Thoracic aorta endothelial cell (primary cell): ENCODE data around the gene TBCK. TPM values are rescaled to one million over a fixed set of nuclear protein-coding genes. Genes with fewer than 3 reads are reported as not detected.

Experiments
- total RNA-seq: library from RNA; depleted of rRNA; stranded (reverse); fragments of >200 nt; gene quantifications from 2 replicates; pipeline ENCODE4 v1.2.3, GENCODE V29; 2012

Gene TBCK
- total RNA-seq: 43.4 and 45.1 TPM in 2 replicates

DNA sequence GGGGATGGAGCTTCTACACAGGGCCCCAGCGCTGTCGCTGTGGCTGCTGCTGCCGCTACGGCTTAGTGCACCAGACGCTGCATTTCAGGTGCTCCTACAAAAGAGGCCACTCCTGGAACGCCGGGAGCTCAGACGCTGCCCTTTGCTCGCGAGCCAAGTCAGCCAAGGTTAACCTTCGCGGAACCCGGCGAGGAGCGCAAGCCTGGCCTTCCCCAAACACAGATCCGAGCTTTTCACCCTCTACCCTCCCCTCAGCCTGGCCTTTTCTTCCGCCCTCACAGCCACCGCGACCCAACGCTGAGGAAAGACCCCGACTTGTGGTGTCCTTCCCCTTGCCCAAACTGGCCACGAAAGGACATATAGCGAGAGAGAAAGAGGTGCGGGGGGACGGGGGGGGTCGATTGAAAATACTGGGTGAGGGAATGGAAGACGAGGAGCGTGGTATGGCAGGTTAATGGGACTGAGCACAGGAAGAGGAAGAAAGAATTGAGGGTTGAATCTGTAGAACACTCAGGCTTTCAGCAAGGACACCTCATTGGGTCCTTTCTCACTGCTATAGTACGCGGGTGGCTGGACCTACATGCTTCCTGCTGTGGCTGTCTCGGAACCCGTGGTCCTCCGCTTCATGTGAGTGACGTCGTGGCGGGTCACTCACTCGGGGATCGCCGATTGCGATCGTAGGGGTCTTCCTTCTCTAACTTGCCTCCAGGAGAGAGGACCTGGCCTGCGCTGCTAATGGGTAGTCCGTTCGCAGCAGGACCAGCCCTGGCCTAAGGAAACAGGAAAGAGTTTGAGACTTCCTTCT lies at the start of gene TBCK, which contains the start of gene AIMP1:
Gene TBCK, minus strand, starts transcription at position 242 of the 805 bp plus-strand sequence. CDS start 7,249 bp downstream, outside the sequence.
Gene AIMP1, plus strand, starts transcription at position 583 of the 805 bp plus-strand sequence. CDS start 8,460 bp downstream, outside the sequence.

Other genes with a start within 250 kb of the TBCK start
- gene AIMP1, start 341 bp upstream of the TBCK start, total RNA-seq: 39.2 and 42.0 TPM in 2 replicates
- not detected in 2 replicates for gene GIMD1, start 52.6 kb upstream of the TBCK start, total RNA-seq